Karpas-422 (cell line): ENCODE data around the gene CREB5. TPM values are rescaled to one million over a fixed set of nuclear protein-coding genes. Genes with fewer than 3 reads are reported as not detected.

Experiments used
- DNase-seq: peaks from one replicate; pipeline ENCODE4 v3.0.0-alpha.2; 2015
- H2AFZ ChIP-seq: fragments of 200-600 bp; sonication (generic); 2 replicates; pipeline ENCODE4 v1.6.1; 2014; ENCODE audit warnings: antibody characterized with exemption, low read length, mixed read lengths
- H3K27ac ChIP-seq: fragments of 200-600 bp; sonication (generic); 2 replicates; pipeline ENCODE4 v1.5.1; 2014; ENCODE audit warnings: mild to moderate bottlenecking, low read length, moderate library complexity
- H3K27me3 ChIP-seq: fragments of 200-600 bp; sonication (generic); 2 replicates; pipeline ENCODE4 v1.6.1; 2014; ENCODE audit warnings: low read length, mixed read lengths
- H3K36me3 ChIP-seq: fragments of 200-600 bp; sonication (generic); 2 replicates; pipeline ENCODE4 v1.6.1; 2014; ENCODE audit warnings: low read length, mixed read lengths; ENCODE audit not compliant: insufficient read depth
- H3K4me1 ChIP-seq: fragments of 200-600 bp; sonication (generic); 2 replicates; pipeline ENCODE4 v1.6.1; 2014; ENCODE audit warnings: mild to moderate bottlenecking, low read length, mixed read lengths
- H3K4me2 ChIP-seq: fragments of 200-600 bp; sonication (generic); 2 replicates; pipeline ENCODE4 v1.6.1; 2014; ENCODE audit warnings: low read length, low read depth, mild to moderate bottlenecking; ENCODE audit not compliant: poor library complexity, severe bottlenecking
- H3K4me3 ChIP-seq: fragments of 200-600 bp; sonication (generic); 2 replicates; pipeline ENCODE4 v1.5.1; 2014; ENCODE audit warnings: mild to moderate bottlenecking, antibody characterized with exemption, low read length, mixed read lengths
- H3K79me2 ChIP-seq: fragments of 200-600 bp; sonication (generic); 2 replicates; pipeline ENCODE4 v1.6.1; 2014; ENCODE audit warnings: mild to moderate bottlenecking, low read length, mixed read lengths
- H3K9ac ChIP-seq: fragments of 200-600 bp; sonication (generic); 2 replicates; pipeline ENCODE4 v1.6.0; 2014; ENCODE audit warnings: low read length
- H3K9me2 ChIP-seq: fragments of 200-600 bp; sonication (generic), shearing (Covaris generic); replicated peaks from 2 replicates; pipeline ENCODE4 v1.6.0; 2014; ENCODE audit warnings: mild to moderate bottlenecking, low read length, moderate library complexity; ENCODE audit not compliant: insufficient read depth
- H3K9me3 ChIP-seq: fragments of 300-700, 200-600 bp; sonication (generic); 2 replicates; pipeline ENCODE4 v1.6.1; 2014; ENCODE audit warnings: low read length, mixed read lengths
- H4K20me1 ChIP-seq: fragments of 200-600 bp; sonication (generic); 2 replicates; pipeline ENCODE4 v1.6.1; 2014; ENCODE audit warnings: mild to moderate bottlenecking, antibody characterized with exemption, low read length, low read depth; ENCODE audit not compliant: insufficient read depth
- total RNA-seq: library from RNA; depleted of rRNA; stranded (reverse); fragments of >200 nt; shearing (Covaris generic); gene quantifications from 2 replicates; pipeline ENCODE4 v1.2.3, GENCODE V29; 2014; ENCODE audit warnings: low replicate concordance

The CREB5 gene
- total RNA-seq, 1 experiment from 2014 or later = 52.1 TPM

DNA sequence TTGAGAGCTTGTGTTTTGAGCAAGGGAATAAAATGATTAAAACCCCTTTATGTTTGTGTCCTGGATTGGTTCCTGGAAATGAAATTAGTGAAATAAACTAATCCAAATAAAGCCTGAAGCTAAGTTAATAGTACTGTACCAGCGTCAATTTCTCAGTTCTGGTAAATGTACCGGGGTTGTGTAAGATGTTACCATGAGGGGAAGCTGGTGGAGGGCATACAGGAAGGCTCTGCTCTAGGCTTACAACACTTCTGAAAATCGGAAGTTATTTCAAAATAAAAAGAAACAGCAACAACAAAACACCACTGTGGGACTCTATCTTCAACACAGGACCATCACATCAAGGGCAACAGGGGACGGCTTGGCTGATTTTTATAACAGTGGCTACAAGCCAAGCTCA is 257.0 kb downstream of the CREB5 start:
- no peaks in the 10 kb centered on the region for H3K9me2 ChIP-seq
- H3K4me1 ChIP-seq = no peaks in the 10 kb centered on the region
- H3K36me3 ChIP-seq = no peaks in the 10 kb centered on the region
- no peak for DNase-seq
- H3K4me3 ChIP-seq = no peak overlapping the region
- no peaks in the 10 kb centered on the region for H3K9me3 ChIP-seq
- no peaks in the 10 kb centered on the region for H3K27me3 ChIP-seq
- H2AFZ ChIP-seq = no peak overlapping the region
- no peak overlapping the region for H3K4me2 ChIP-seq
- H4K20me1 ChIP-seq = peaks cover 66% of the 10 kb centered on the region
- no peaks in the 10 kb centered on the region for H3K79me2 ChIP-seq
- H3K9ac ChIP-seq = no peak overlapping the region
- H3K27ac ChIP-seq = no peak overlapping the region

DNA sequence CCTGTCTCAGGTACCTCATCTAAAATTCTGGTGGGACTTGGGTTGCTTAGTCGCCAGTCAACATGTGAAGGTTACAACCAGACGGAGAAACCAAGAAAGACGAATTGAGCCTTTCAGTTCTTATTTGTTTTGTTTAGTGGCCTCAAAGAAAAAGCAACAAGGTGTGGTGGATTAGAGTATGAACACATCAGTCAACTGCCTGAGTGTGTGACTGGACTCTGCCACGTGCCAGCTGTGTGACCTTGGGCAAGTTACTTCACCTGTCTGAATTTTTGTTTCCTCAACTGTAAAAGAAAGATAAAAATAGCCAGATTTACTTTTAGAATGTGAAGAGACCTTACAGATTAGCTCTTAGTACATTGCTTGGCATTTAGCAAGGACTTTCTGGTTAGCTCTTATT is 259.2 kb downstream of the CREB5 start:
- H3K4me2 ChIP-seq = no peak overlapping the region
- no peaks in the 10 kb centered on the region for H3K79me2 ChIP-seq
- H3K9ac ChIP-seq = no peak overlapping the region
- no peak overlapping the region for H3K4me3 ChIP-seq
- H2AFZ ChIP-seq = no peak overlapping the region
- H3K27me3 ChIP-seq = no peaks in the 10 kb centered on the region
- no peaks in the 10 kb centered on the region for H3K4me1 ChIP-seq
- no peaks in the 10 kb centered on the region for H3K36me3 ChIP-seq
- H3K9me2 ChIP-seq = no peaks in the 10 kb centered on the region
- H3K9me3 ChIP-seq = no peaks in the 10 kb centered on the region
- H4K20me1 ChIP-seq = peaks cover 80% of the 10 kb centered on the region
- no peak for DNase-seq
- no peak overlapping the region for H3K27ac ChIP-seq

DNA sequence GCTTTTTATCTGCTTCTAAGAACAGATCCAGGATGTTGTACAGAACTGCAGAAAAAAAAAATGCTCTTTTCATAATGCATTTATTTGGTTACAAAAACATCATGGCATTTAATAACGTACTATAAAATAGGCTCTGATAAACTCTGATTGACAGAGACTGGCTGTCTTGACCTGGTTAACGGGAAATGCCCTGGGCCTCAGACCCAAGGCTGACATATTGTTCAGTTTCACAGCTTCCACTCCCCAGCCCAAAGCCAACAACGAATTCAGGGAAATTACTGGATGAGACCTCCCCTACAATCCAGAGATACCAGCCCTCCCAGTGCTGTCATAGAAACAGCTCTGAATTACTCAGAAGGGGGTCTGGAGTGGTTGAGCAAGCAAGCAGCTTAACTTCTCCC is 260.1 kb downstream of the CREB5 start:
- no peak overlapping the region for H2AFZ ChIP-seq
- H3K9me3 ChIP-seq = no peaks in the 10 kb centered on the region
- H3K79me2 ChIP-seq = no peaks in the 10 kb centered on the region
- no peaks in the 10 kb centered on the region for H3K27me3 ChIP-seq
- DNase-seq = no peak
- no peak overlapping the region for H3K4me2 ChIP-seq
- peaks cover 82% of the 10 kb centered on the region for H4K20me1 ChIP-seq
- H3K4me1 ChIP-seq = no peaks in the 10 kb centered on the region
- H3K9ac ChIP-seq = no peak overlapping the region
- H3K4me3 ChIP-seq = no peak overlapping the region
- H3K9me2 ChIP-seq = no peaks in the 10 kb centered on the region
- no peaks in the 10 kb centered on the region for H3K36me3 ChIP-seq
- H3K27ac ChIP-seq = no peak overlapping the region

DNA sequence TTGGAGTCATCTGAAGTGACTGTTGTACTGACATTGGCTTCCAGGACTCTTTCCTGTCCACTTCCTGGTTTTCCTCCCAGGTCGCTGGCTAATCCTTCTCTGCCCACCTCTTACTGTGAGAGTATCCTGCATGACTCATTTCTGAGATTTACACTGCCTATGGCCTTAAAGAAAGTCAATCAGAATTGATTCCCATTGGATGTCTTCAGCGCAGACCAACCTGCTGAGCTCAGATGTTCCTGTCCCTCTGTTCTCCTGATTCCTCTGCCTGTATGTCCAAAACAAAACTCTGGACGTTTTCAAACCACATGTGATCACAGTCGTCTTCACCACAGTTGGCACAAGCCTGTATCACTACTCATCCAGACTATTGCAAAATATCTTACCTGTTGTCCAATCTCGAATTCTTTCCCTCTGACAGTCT is 262.1 kb downstream of the CREB5 start:
- Histone ChIP-seq H3K79me2 (no peaks in the 10 kb centered on the region), H3K27me3 (no peaks in the 10 kb centered on the region), H3K9me3 (no peaks in the 10 kb centered on the region), H3K27ac (no peak overlapping the region), H2AFZ (no peak overlapping the region), H3K9ac (no peak overlapping the region), H3K36me3 (no peaks in the 10 kb centered on the region), H3K4me3 (no peak overlapping the region), H3K9me2 (no peaks in the 10 kb centered on the region), H3K4me1 (no peaks in the 10 kb centered on the region), H3K4me2 (no peak overlapping the region), H4K20me1 (peaks cover 76% of the 10 kb centered on the region)
- no peak for DNase-seq

DNA sequence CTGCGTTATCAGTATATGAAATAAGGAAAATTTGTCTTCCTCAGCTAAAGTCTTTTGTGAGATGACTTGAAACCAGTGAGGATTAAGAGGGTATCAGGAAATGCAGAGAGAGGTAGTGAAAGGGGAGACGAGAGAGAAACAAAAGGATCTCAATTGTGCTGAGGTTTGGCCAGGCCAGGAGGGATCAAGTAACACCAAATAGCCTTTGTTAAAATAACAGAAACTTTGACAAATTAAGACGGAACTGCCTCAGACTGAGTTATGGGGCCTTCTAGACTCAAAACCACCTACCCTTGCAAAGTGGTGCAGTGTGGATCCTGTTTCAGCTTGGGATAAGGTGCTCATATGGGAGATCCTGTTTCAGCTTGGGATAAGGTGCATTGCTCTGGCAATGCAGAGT is 263.1 kb downstream of the CREB5 start:
- Histone ChIP-seq H3K27ac (no peak overlapping the region), H4K20me1 (peaks cover 78% of the 10 kb centered on the region), H3K36me3 (no peaks in the 10 kb centered on the region), H3K4me1 (no peaks in the 10 kb centered on the region), H3K27me3 (no peaks in the 10 kb centered on the region), H3K9me3 (no peaks in the 10 kb centered on the region), H3K9me2 (no peaks in the 10 kb centered on the region), H3K4me3 (no peak overlapping the region), H2AFZ (no peak overlapping the region), H3K4me2 (no peak overlapping the region), H3K9ac (no peak overlapping the region), H3K79me2 (no peaks in the 10 kb centered on the region)
- DNase-seq = no peak

DNA sequence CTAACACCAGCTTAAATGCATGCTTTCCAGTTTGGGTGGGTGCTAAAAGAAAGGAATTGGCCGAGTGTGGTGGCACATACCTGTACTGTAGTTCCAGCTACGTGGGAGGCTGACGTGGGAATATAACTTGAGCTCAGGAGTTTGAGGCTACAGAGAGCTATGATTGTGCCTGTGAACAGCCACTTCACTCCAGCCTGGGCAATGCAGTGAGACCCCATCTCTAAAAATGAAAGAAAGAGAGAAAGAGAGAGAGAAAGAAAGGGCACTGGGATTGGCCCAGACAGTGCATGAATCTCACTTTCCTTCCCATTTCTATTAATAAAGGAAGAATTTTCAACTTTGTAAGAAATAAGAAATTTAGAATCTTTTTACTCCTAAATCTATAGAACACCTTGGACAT is 265.4 kb downstream of the CREB5 start:
- Histone ChIP-seq H3K36me3 (no peaks in the 10 kb centered on the region), H3K9me3 (no peaks in the 10 kb centered on the region), H3K4me3 (no peak overlapping the region), H3K9ac (no peak overlapping the region), H3K27ac (no peak overlapping the region), H2AFZ (no peak overlapping the region), H3K79me2 (no peaks in the 10 kb centered on the region), H3K4me1 (no peaks in the 10 kb centered on the region), H3K9me2 (no peaks in the 10 kb centered on the region), H3K4me2 (no peak overlapping the region), H3K27me3 (no peaks in the 10 kb centered on the region), H4K20me1 (peaks cover 69% of the 10 kb centered on the region)
- no peak for DNase-seq

DNA sequence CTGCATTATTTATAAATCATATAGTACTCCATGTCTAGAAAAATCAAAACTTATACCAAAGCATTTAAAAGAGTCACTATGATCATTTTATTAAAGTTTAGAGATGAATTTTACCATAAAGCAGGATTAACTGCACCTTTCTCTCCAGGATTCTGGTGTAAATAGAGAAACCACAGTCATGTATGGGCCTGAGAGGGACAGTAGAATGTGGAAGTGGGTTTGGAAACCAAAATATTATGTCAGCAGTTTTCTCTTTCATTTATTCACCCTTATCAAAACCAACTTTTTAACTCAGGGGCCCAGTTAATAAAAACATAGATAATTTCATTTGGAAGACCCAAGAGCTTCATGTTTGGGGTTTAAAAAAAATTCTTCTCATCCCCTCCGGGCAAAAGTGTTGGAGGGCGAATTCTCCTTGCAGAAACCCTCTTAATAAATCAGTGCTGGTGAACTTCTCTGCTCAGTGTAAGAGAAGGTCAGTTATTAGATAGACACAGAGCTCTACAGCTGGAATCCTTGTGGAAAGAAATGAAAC is 266.2 kb downstream of the CREB5 start:
- no peak overlapping the region for H2AFZ ChIP-seq
- no peaks in the 10 kb centered on the region for H3K9me2 ChIP-seq
- peaks cover 2% of the 10 kb centered on the region for H3K4me1 ChIP-seq
- H4K20me1 ChIP-seq = peaks cover 70% of the 10 kb centered on the region
- no peaks in the 10 kb centered on the region for H3K36me3 ChIP-seq
- H3K79me2 ChIP-seq = no peaks in the 10 kb centered on the region
- no peak overlapping the region for H3K4me3 ChIP-seq
- no peak overlapping the region for H3K4me2 ChIP-seq
- no peak overlapping the region for H3K9ac ChIP-seq
- H3K27ac ChIP-seq = no peak overlapping the region
- H3K27me3 ChIP-seq = no peaks in the 10 kb centered on the region
- H3K9me3 ChIP-seq = no peaks in the 10 kb centered on the region
- no peak for DNase-seq

DNA sequence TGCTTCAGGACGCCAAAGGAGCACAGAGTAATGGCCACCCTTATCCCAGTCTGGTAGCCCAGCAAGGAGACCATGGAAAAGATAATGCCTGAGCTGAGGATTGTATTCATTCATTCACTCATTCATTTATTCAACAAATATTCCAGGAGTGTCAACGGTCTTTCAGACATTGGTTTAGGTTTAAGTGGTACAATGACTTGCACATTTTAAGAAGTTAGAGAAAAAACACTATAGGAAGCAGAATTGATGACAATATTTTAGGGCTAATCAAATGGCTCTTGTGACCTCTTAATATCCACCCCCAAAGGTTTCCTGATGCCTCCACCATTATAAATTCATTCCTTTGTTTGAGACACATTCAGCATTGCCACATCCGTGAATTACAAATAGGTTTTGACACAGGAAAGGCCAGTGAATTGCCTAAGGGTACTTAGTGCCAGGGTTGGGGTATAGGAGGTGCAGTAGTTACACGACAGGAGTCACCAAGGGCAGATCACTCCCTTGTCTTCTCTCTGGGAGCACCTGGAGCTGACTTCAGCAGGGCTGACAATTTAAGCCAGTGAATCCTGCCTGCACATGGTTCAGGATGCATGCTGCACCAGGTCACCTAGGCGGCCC is 269.5 kb downstream of the CREB5 start:
- peaks cover 24% of the 10 kb centered on the region for H3K4me1 ChIP-seq
- H3K4me2 ChIP-seq = no peak overlapping the region
- no peak overlapping the region for H3K9ac ChIP-seq
- no peaks in the 10 kb centered on the region for H3K9me2 ChIP-seq
- no peak overlapping the region for H3K27ac ChIP-seq
- H3K4me3 ChIP-seq = no peak overlapping the region
- H4K20me1 ChIP-seq = peaks cover 62% of the 10 kb centered on the region; the same call in 1 of the 2 replicates
- no peaks in the 10 kb centered on the region for H3K79me2 ChIP-seq
- no peaks in the 10 kb centered on the region for H3K9me3 ChIP-seq
- DNase-seq = no peak
- H2AFZ ChIP-seq = no peak overlapping the region
- H3K36me3 ChIP-seq = no peaks in the 10 kb centered on the region
- H3K27me3 ChIP-seq = no peaks in the 10 kb centered on the region
